Measurements from ENCODE around the gene KCTD16.

DNA sequence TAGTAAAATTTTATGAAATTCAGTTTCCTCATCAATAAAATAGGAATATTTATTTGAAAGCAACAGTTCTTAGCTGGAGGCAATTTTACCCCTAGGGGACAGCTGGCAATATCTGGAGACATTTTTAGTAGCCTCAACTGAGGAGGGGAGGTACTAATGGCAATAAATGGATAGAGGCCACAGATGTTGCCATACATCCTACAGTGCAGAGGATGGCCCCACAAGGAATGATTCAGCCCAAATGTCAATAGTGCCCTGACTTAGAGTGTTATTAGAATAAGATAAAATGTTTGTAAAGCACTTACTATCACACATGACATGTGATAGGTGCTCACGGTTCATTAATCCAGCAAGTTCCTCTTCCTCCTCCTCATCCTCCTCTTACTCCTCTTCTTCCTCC is 293.6 kb downstream of the KCTD16 start:
- TF ChIP-seq, protein P1, sequence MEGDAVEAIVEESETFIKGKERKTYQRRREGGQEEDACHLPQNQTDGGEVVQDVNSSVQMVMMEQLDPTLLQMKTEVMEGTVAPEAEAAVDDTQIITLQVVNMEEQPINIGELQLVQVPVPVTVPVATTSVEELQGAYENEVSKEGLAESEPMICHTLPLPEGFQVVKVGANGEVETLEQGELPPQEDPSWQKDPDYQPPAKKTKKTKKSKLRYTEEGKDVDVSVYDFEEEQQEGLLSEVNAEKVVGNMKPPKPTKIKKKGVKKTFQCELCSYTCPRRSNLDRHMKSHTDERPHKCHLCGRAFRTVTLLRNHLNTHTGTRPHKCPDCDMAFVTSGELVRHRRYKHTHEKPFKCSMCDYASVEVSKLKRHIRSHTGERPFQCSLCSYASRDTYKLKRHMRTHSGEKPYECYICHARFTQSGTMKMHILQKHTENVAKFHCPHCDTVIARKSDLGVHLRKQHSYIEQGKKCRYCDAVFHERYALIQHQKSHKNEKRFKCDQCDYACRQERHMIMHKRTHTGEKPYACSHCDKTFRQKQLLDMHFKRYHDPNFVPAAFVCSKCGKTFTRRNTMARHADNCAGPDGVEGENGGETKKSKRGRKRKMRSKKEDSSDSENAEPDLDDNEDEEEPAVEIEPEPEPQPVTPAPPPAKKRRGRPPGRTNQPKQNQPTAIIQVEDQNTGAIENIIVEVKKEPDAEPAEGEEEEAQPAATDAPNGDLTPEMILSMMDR (conservative IDR thresholded peaks at IDR 0.05; ENCODE audit: low read length): no peak
- TF ChIP-seq EZH2phosphoT487 (IDR thresholded peaks at IDR 0.05; ENCODE audit: borderline replicate concordance, low read depth, low read length): no peak

Data from OCI-LY7 (cell line).